ENCODE data around the gene GOLGA3. TPM values are rescaled to one million over a fixed set of nuclear protein-coding genes. Genes with fewer than 3 reads are reported as not detected.
A peak's percentile ranks its signal among the peaks of the same experiment; 100 is the strongest.

The GOLGA3 gene
- total and polyA plus RNA-seq, 12 donors, result 10.8 to 46.1 (median 34.8) TPM

GRCh38 chr12:132739600-132740312 is 88.9 kb downstream of the GOLGA3 start:
- H3K4me1 ChIP-seq, result peaks cover 0 to 27% (median 14%) of the 10 kb centered on the region in 9 donors
- H3K27ac ChIP-seq, result peak overlapping the region in 9 of 10 donors; percentile 32 to 84 (median 80)
- H3K27me3 ChIP-seq, result no peaks in the 10 kb centered on the region
- ATAC-seq (peak in 7 of 8 donors; percentile 31 to 62 (median 50)), DNase-seq (no peak)
- 50 to 65% methylated on average over 19 of the region's 19 CpGs for WGBS, 2 donors
- H3K36me3 ChIP-seq, result peaks cover 0 to 100% (median 55%) of the 10 kb centered on the region in 9 donors
- TF ChIP-seq CTCF (IDR thresholded peaks at IDR 0.05), result no peak
- H3K9me3 ChIP-seq, result no peaks in the 10 kb centered on the region
- no peak overlapping the region for H3K4me3 ChIP-seq
- intact Hi-C loops (cut with DNase I), result no loop called here

GRCh38 chr12:132736913-132737312 is 91.8 kb downstream of the GOLGA3 start:
- no peak for DNase-seq
- 93 to 94% methylated on average over 15 of the region's 15 CpGs for WGBS, 2 donors
- H3K4me3 ChIP-seq, result no peak overlapping the region
- H3K27me3 ChIP-seq, result no peaks in the 10 kb centered on the region
- ATAC-seq, result no peak
- peaks cover 0 to 99% (median 60%) of the 10 kb centered on the region in 9 donors for H3K36me3 ChIP-seq
- H3K27ac ChIP-seq, result peak overlapping the region in 1 of 10 donors; percentile 14
- H3K9me3 ChIP-seq, result no peaks in the 10 kb centered on the region
- no peak for TF ChIP-seq CTCF (IDR thresholded peaks at IDR 0.05)
- intact Hi-C loops (cut with DNase I), result no loop called here
- peaks cover 0 to 27% (median 14%) of the 10 kb centered on the region in 9 donors for H3K4me1 ChIP-seq

GRCh38 chr12:132736378-132736777 is 92.3 kb downstream of the GOLGA3 start:
- Histone ChIP-seq H3K27ac (peak overlapping the region in 1 of 10 donors; percentile 14), H3K36me3 (peaks cover 4 to 99% (median 61%) of the 10 kb centered on the region in 9 donors), H3K9me3 (no peaks in the 10 kb centered on the region), H3K4me1 (peaks cover 0 to 23% (median 14%) of the 10 kb centered on the region in 9 donors), H3K27me3 (no peaks in the 10 kb centered on the region), H3K4me3 (no peak overlapping the region)
- no peak for ATAC-seq
- no peak for DNase-seq
- intact Hi-C loops (cut with DNase I), result no loop called here
- TF ChIP-seq CTCF (IDR thresholded peaks at IDR 0.05), result no peak
- 92% methylated on average over 12 of the region's 12 CpGs for WGBS, 2 donors

GRCh38 chr12:132735496-132735895 is 93.2 kb downstream of the GOLGA3 start:
- ATAC-seq, result no peak
- TF ChIP-seq CTCF (IDR thresholded peaks at IDR 0.05), result no peak

More at GRCh38 chr12:132735496-132735895, 93.2 kb downstream of the GOLGA3 start:
- Histone ChIP-seq H3K4me1 (peaks cover 0 to 14% (median 8%) of the 10 kb centered on the region in 9 donors), H3K9me3 (no peaks in the 10 kb centered on the region), H3K27me3 (no peaks in the 10 kb centered on the region), H3K27ac (no peak overlapping the region), H3K4me3 (no peak overlapping the region), H3K36me3 (peaks cover 4 to 99% (median 62%) of the 10 kb centered on the region in 9 donors)
- DNase-seq, result no peak
- 81 to 93% methylated on average over 20 of the region's 20 CpGs for WGBS, 2 donors
- intact Hi-C loops (cut with DNase I), result no loop called here

All from heart right ventricle (tissue), 16 donors.